K562 (cell line): Measurements from ENCODE around the gene MFSD6. TPM values are rescaled to one million over a fixed set of nuclear protein-coding genes. Genes with fewer than 3 reads are reported as not detected.

ENCODE experiments used
- CBFA2T3 ChIP-seq: fragments of 450-650 bp; IDR thresholded peaks from 2 replicates; pipeline ENCODE4 v1.6.1; 2017
- CHD4 ChIP-seq: fragments of 200-600 bp; sonication (generic); IDR thresholded peaks from 3 replicates; pipeline ENCODE4 v1.6.1; 2012; ENCODE audit warnings: low read depth, mild to moderate bottlenecking, mixed read lengths, low read length, inconsistent platforms; ENCODE audit not compliant: insufficient read depth, insufficient replicate concordance, poor library complexity, severe bottlenecking
- ELF1 ChIP-seq: fragments of 200-800 bp; sonication (Bioruptor generic); IDR thresholded peaks from 2 replicates; pipeline ENCODE4 v1.6.1; 2016; ENCODE audit warnings: missing genetic modification characterization, missing compliant biosample characterization
- NFATC3 ChIP-seq: fragments of 450-650 bp; IDR thresholded peaks from 2 replicates; pipeline ENCODE4 v1.6.1; 2017; ENCODE audit warnings: mild to moderate bottlenecking
- NR2F6 ChIP-seq: fragments of 450-650 bp; formaldehyde crosslinking; IDR thresholded peaks from 2 replicates; pipeline ENCODE4 v1.4.0; 2020; ENCODE audit warnings: mild to moderate bottlenecking
- POLR2A ChIP-seq: fragments of 450-650 bp; conservative IDR thresholded peaks from 2 replicates; pipeline ENCODE4 v1.6.1; 2016
- PRPF4 ChIP-seq: fragments of 200-400 bp; formaldehyde crosslinking; IDR thresholded peaks from one replicate; pipeline ENCODE4 v1.6.1; 2017; ENCODE audit warnings: low read length, low read depth, mild to moderate bottlenecking; ENCODE audit not compliant: insufficient read depth, poor library complexity, severe bottlenecking
- RBFOX2 ChIP-seq: fragments of 200-400 bp; formaldehyde crosslinking; IDR thresholded peaks from 2 replicates; pipeline ENCODE4 v1.6.1; 2017; ENCODE audit warnings: low read depth, mild to moderate bottlenecking, low read length, moderate library complexity
- RBM22 ChIP-seq: fragments of 200-400 bp; formaldehyde crosslinking; IDR thresholded peaks from 2 replicates; pipeline ENCODE4 v1.6.1; 2018; ENCODE audit warnings: low read length, low read depth; ENCODE audit not compliant: poor library complexity, severe bottlenecking
- SIX5 ChIP-seq, 2 experiments: IDR thresholded peaks; 2 replicates each; pipeline ENCODE4 v1.6.1; 2011; ENCODE audit warnings: low read length in 2 of 2, borderline replicate concordance in 1 of 2, low read depth in 1 of 2, mild to moderate bottlenecking in 1 of 2, moderate library complexity in 1 of 2; ENCODE audit not compliant: insufficient read depth in 1 of 2
- TAF1 ChIP-seq: IDR thresholded peaks from 2 replicates; pipeline ENCODE4 v1.6.1; 2011; ENCODE audit warnings: mild to moderate bottlenecking, low read length, moderate library complexity; ENCODE audit not compliant: insufficient read depth, control insufficient read depth, severe bottlenecking; ENCODE audit errors: extremely low read depth
- YY1 ChIP-seq, 3 experiments: IDR thresholded peaks; 2 replicates each; pipeline ENCODE4 v1.6.1; 2011; ENCODE audit warnings: low read length in 2 of 3, mild to moderate bottlenecking in 2 of 3, moderate library complexity in 2 of 3, borderline replicate concordance in 1 of 3, control low read depth in 1 of 3, low read depth in 1 of 3; ENCODE audit not compliant: insufficient read depth in 3 of 3, insufficient replicate concordance in 2 of 3, control insufficient read depth in 1 of 3, insufficient read length in 1 of 3; ENCODE audit errors: extremely low read depth in 1 of 3
- ZFX ChIP-seq: sonication (generic); formaldehyde crosslinking; IDR thresholded peaks from 2 replicates; pipeline ENCODE4 v1.8.0; 2022; ENCODE audit warnings: mild to moderate bottlenecking, missing genetic modification reagents, moderate library complexity
- ZSCAN32 ChIP-seq: fragments of 450-650 bp; formaldehyde crosslinking; IDR thresholded peaks from 2 replicates; pipeline ENCODE4 v1.4.0; 2020; ENCODE audit warnings: mild to moderate bottlenecking, moderate library complexity
- polyA plus RNA-seq, 8 experiments: library from polyadenylated mRNA; depleted of rRNA in 4 of 8; stranded (reverse) in 5 of 8; unstranded in 3 of 8; fragments of >200 nt; fragmentation: Nextera tagmentation in 2 of 8; fragmentation: Illumina TruSeq in 1 of 8; extraction: Ambion mirVana in 2 of 8; extraction: Trizol in 1 of 8; gene quantifications; 2 replicates each; pipeline versions ENCODE4 v1.2.1 to v1.2.3, GENCODE V29; 2011 to 2014; ENCODE audit warnings: inconsistent platforms in 1 of 8, missing spikeins in 1 of 8
- total RNA-seq, 7 experiments: library from RNA; depleted of rRNA in 6 of 7; stranded (reverse); fragments of >200 nt in 6 of 7; fragmentation: Illumina TruSeq in 2 of 7; extraction: Trizol in 2 of 7; gene quantifications; 2 replicates each; pipeline versions ENCODE4 v1.2.1 to v1.2.3, GENCODE V29; 2011 to 2021; ENCODE audit warnings: low replicate concordance in 1 of 7
- TF ChIP-seq, protein P1 (sequence below): fragments of 450-650 bp; IDR thresholded peaks from 2 replicates; pipeline ENCODE4 v1.6.1; 2016; ENCODE audit warnings: mild to moderate bottlenecking, moderate library complexity
- TF ChIP-seq, protein P2 (sequence below): fragments of 250-450 bp; sonication (Bioruptor Pico); IDR thresholded peaks from 2 replicates; pipeline ENCODE4 v1.6.1; 2021; ENCODE audit warnings: mild to moderate bottlenecking

MFSD6 gene
- total and polyA plus RNA-seq, 9 of the 15 experiments (the other 6 are each of a cell fraction or from before 2014, with no cell fraction given): 1.1 to 7.9 (median 4.4) TPM

DNA sequence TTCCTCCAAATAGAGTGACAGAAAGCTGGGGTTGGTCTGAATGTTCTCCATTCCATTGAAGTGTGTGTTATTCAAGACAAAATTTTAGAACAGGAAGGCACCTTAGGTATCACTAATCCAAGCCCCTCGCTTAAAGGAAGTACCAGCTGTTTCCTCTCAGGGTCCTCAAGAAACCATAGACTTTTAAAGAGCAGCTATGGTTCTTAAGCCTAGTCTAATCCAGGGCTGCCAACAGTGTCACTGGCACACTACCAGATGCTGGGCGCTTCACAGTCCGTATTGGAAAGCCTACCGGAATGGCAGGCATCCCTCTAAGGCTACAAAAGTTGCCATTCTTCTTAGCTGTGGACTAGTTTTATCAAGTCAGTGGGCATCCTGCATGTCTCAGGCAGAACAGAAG is 124.4 kb downstream of the MFSD6 start (continued):
- TF ChIP-seq, protein P1, sequence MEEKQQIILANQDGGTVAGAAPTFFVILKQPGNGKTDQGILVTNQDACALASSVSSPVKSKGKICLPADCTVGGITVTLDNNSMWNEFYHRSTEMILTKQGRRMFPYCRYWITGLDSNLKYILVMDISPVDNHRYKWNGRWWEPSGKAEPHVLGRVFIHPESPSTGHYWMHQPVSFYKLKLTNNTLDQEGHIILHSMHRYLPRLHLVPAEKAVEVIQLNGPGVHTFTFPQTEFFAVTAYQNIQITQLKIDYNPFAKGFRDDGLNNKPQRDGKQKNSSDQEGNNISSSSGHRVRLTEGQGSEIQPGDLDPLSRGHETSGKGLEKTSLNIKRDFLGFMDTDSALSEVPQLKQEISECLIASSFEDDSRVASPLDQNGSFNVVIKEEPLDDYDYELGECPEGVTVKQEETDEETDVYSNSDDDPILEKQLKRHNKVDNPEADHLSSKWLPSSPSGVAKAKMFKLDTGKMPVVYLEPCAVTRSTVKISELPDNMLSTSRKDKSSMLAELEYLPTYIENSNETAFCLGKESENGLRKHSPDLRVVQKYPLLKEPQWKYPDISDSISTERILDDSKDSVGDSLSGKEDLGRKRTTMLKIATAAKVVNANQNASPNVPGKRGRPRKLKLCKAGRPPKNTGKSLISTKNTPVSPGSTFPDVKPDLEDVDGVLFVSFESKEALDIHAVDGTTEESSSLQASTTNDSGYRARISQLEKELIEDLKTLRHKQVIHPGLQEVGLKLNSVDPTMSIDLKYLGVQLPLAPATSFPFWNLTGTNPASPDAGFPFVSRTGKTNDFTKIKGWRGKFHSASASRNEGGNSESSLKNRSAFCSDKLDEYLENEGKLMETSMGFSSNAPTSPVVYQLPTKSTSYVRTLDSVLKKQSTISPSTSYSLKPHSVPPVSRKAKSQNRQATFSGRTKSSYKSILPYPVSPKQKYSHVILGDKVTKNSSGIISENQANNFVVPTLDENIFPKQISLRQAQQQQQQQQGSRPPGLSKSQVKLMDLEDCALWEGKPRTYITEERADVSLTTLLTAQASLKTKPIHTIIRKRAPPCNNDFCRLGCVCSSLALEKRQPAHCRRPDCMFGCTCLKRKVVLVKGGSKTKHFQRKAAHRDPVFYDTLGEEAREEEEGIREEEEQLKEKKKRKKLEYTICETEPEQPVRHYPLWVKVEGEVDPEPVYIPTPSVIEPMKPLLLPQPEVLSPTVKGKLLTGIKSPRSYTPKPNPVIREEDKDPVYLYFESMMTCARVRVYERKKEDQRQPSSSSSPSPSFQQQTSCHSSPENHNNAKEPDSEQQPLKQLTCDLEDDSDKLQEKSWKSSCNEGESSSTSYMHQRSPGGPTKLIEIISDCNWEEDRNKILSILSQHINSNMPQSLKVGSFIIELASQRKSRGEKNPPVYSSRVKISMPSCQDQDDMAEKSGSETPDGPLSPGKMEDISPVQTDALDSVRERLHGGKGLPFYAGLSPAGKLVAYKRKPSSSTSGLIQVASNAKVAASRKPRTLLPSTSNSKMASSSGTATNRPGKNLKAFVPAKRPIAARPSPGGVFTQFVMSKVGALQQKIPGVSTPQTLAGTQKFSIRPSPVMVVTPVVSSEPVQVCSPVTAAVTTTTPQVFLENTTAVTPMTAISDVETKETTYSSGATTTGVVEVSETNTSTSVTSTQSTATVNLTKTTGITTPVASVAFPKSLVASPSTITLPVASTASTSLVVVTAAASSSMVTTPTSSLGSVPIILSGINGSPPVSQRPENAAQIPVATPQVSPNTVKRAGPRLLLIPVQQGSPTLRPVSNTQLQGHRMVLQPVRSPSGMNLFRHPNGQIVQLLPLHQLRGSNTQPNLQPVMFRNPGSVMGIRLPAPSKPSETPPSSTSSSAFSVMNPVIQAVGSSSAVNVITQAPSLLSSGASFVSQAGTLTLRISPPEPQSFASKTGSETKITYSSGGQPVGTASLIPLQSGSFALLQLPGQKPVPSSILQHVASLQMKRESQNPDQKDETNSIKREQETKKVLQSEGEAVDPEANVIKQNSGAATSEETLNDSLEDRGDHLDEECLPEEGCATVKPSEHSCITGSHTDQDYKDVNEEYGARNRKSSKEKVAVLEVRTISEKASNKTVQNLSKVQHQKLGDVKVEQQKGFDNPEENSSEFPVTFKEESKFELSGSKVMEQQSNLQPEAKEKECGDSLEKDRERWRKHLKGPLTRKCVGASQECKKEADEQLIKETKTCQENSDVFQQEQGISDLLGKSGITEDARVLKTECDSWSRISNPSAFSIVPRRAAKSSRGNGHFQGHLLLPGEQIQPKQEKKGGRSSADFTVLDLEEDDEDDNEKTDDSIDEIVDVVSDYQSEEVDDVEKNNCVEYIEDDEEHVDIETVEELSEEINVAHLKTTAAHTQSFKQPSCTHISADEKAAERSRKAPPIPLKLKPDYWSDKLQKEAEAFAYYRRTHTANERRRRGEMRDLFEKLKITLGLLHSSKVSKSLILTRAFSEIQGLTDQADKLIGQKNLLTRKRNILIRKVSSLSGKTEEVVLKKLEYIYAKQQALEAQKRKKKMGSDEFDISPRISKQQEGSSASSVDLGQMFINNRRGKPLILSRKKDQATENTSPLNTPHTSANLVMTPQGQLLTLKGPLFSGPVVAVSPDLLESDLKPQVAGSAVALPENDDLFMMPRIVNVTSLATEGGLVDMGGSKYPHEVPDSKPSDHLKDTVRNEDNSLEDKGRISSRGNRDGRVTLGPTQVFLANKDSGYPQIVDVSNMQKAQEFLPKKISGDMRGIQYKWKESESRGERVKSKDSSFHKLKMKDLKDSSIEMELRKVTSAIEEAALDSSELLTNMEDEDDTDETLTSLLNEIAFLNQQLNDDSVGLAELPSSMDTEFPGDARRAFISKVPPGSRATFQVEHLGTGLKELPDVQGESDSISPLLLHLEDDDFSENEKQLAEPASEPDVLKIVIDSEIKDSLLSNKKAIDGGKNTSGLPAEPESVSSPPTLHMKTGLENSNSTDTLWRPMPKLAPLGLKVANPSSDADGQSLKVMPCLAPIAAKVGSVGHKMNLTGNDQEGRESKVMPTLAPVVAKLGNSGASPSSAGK: no peak
- no peak for TF ChIP-seq YY1 (IDR thresholded peaks at IDR 0.05; ENCODE audit: borderline replicate concordance in 1 of 3, control insufficient read depth in 1 of 3, extremely low read depth in 1 of 3, insufficient read depth in 3 of 3, insufficient read length in 1 of 3, insufficient replicate concordance in 2 of 3, low read depth in 1 of 3, low read length in 2 of 3)
- TF ChIP-seq NR2F6 (CRISPR knock-in tag): no peak
- TF ChIP-seq CHD4: no peak
- no peak for TF ChIP-seq POLR2A
- TF ChIP-seq SIX5 (IDR thresholded peaks at IDR 0.05; ENCODE audit: borderline replicate concordance in 1 of 2, insufficient read depth in 1 of 2, low read depth in 1 of 2, low read length in 2 of 2): no peak
- TF ChIP-seq TAF1: no peak
- no peak for TF ChIP-seq RBM22
- TF ChIP-seq, protein P2, sequence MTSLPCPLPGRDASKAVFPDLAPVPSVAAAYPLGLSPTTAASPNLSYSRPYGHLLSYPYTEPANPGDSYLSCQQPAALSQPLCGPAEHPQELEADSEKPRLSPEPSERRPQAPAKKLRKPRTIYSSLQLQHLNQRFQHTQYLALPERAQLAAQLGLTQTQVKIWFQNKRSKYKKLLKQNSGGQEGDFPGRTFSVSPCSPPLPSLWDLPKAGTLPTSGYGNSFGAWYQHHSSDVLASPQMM (CRISPR knock-in tag): no peak
- no peak for TF ChIP-seq ZSCAN32 (CRISPR knock-in tag)
- no peak for TF ChIP-seq ELF1 (tag)
- TF ChIP-seq RBFOX2: no peak
- TF ChIP-seq NFATC3: no peak
- TF ChIP-seq ZFX (CRISPR knock-in tag): no peak
- no peak for TF ChIP-seq CBFA2T3
- TF ChIP-seq PRPF4: no peak
